T-helper 22 cell (primary cell): ENCODE results near the gene CDC20.
"Not testable (repeated sequence)": the region's sequence is repeated elsewhere in the genome, so short reads cannot be mapped to it uniquely, and the experiment has no call there.

Source experiments
- DNase-seq: peaks from one replicate; pipeline ENCODE4 v3.0.0-alpha.2; 2020; ENCODE audit warnings: low read depth

The CDC20 gene

GRCh38 chr1:43358121-43358745, 548 bp upstream of the CDC20 start:
- no peak for DNase-seq

- no peak for DNase-seq
These were observed 915 bp downstream of the CDC20 start for GRCh38 chr1:43359696-43360095.

- DNase-seq = no peak
These were observed 1.8 kb downstream of the CDC20 start for GRCh38 chr1:43360616-43361015.

- DNase-seq = no peak
These were observed 4.6 kb downstream of the CDC20 start for GRCh38 chr1:43363283-43363934.

- no peak for DNase-seq
These were observed 5.2 kb downstream of the CDC20 start for GRCh38 chr1:43363935-43364525.

- no peak for DNase-seq
These were observed 6.9 kb downstream of the CDC20 start for GRCh38 chr1:43365678-43366077.

GRCh38 chr1:43366179-43366578, 7.4 kb downstream of the CDC20 start:
- no peak for DNase-seq

GRCh38 chr1:43366601-43367025, 7.8 kb downstream of the CDC20 start:
- DNase-seq = no peak

DNA sequence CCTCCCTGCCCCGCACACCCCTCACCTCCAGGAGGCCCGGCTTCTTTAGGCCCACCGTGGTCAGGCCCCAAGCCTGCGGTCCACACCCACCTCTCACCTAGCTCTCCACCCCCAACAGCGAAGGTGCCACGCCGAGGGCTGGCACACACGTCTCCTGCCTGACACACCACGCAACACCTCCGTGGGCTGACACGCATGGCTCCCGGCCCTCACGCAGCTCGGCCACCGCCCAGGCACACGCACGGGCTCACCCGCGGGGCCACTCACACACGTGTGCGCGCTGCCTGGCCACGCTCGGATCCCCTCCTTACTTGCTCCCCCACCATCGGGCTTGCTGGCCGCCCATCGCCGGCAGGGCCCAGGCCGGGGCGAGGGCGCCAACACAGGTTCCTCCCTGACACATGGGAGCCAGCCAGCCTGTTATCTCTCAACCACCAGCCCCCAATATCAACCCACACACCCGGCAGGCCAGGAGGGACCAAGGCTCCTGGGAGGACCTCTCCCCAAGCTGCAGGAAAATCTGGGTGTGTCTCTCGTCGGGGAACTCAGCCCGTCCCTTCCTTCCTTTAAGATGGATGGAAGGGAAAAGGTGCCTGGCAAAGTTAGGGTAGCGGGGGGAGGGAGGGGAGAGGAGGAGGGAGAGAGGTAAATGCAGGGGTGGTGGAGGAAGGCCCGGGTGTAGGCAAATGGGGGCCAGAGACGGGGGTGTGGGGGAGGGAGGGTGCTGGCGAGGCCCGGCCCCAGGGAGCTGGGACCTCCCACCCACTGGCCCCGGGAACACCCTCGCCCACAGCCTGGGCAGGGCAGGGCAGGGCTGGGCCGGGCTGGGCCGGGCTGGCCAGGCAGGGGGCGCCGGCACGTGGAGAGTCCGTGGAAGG, 8.5 kb downstream of the CDC20 start:
- no peak for DNase-seq

- peak; percentile 75 for DNase-seq
These were observed 9.3 kb downstream of the CDC20 start, which contains the start of gene ELOVL1 for GRCh38 chr1:43367904-43368645. Gene ELOVL1 (minus strand): TSS chr1:43368011. CDS start chr1:43365609, 2,402 bp downstream.

DNA sequence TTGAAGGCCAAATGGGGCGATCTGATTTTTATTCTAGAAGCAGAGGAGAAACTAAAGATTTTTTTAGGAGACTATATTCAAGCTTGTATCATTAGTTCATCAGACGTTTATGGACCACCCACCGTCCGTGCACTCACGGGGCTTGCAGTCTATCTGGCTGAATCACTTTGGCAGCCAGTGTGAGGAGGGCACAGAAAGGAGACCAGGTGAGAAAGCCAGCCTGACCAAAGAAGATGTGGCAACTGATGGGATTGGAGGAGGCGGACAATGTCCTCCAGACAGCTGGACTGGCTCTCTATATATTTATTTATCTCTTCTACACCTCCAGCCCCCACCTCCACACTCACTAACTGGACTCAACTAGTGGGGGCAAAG, 9.9 kb downstream of the CDC20 start:
- no peak for DNase-seq

- not testable (repeated sequence) for DNase-seq
These were observed 11.0 kb downstream of the CDC20 start for GRCh38 chr1:43369779-43370178.

DNA sequence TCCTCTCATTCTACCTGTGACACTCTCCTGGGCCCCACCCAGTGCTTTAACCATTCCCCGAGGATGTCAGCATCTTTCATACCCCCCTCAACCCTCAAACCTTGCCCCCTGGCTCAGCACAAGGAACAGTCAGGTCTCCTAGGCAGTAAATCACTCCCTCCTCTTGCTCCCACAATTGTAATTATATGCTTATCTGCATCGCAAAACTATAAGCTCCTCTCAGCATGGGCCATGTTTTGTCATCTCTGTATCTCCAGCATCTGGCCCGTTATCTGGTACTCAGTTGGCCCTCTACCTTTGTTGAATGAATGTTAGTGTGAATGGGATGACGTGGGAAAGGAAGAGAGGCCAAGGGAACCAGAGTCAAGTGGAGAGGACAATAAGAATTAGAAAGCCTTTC, 11.8 kb downstream of the CDC20 start:
- no peak for DNase-seq

GRCh38 chr1:43372172-43372571, 13.4 kb downstream of the CDC20 start:
- no peak for DNase-seq

- no peak for DNase-seq
These were observed 14.5 kb downstream of the CDC20 start for GRCh38 chr1:43373066-43373940.

- no peak for DNase-seq
These were observed 18.0 kb downstream of the CDC20 start for GRCh38 chr1:43376723-43377235.

GRCh38 chr1:43377831-43378230, 19.1 kb downstream of the CDC20 start:
- DNase-seq = no peak

DNA sequence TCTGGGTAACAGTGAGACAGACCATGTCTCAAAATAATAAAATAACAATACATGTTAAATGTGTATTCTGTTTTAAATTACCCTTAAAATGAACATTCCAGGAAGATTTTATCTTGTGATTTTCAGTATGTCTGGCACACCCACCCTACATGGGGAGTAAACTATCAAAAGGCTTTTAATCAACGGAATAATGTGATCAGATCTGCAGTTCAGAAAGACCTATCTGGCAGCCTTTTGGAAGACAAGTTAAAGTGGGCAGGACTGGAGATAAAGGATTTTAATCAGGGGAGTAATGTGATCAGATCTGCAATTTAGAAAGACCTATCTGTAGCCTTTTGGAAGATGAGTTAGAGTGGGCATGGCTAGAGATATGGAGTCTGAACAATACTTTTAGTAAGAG, 20.7 kb downstream of the CDC20 start:
- DNase-seq = no peak

DNA sequence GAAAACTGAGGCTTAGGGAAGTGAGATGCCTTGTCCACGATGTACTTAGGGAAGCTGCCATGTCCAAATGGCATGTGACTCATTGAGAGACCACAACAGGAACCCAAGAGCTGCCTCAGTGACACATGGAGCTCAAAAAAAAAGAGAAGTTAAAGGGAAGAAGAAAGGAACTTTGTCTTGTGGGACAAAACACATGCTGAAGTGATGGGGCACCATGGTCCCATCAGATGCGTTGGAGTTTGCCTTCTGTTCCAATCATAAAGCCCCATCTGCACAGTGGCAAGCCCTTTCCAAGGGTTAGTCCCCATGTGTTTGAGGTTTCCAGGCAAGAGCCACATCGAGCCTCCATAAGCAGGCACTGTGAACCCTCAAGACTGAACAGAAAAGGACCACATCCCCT, 22.8 kb downstream of the CDC20 start:
- DNase-seq = no peak

DNA sequence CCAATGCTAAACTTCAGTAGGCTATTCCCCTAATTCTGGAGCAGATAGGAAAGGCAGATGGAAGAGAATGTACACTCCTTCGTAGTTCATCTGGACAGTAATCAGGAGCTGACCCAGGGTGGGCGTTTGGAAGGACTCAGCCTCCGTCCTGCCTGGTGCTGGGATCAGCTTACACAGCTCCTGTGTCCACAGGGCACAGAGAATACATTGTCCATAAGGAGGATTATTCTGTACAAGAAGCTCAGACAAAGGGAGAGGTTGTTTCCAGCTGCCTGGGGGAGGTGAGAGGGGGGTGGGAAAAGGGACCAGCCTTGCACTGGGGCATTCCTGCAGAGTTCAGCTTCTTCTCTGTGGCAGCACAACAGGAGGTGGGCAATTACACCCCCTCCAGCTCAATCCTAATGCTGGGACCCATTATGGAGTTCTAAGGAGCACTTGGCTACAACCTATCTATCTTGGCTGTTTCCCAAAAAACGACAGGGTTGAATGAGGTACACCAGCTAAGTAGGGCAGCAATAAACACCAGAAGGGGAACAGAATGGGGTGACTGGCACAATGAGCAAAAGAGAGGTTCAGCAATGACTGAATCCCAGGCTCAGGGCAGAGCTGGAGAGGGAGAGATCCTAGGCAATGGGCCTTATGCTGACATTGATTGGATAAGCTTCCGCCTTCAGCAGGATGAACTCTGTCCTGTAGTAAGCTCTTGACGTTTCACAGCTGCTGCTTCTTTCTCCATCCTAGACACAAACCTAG, 23.4 kb downstream of the CDC20 start:
- DNase-seq = no peak
